Measurements from ENCODE around the gene KRTAP10-4.

DNA sequence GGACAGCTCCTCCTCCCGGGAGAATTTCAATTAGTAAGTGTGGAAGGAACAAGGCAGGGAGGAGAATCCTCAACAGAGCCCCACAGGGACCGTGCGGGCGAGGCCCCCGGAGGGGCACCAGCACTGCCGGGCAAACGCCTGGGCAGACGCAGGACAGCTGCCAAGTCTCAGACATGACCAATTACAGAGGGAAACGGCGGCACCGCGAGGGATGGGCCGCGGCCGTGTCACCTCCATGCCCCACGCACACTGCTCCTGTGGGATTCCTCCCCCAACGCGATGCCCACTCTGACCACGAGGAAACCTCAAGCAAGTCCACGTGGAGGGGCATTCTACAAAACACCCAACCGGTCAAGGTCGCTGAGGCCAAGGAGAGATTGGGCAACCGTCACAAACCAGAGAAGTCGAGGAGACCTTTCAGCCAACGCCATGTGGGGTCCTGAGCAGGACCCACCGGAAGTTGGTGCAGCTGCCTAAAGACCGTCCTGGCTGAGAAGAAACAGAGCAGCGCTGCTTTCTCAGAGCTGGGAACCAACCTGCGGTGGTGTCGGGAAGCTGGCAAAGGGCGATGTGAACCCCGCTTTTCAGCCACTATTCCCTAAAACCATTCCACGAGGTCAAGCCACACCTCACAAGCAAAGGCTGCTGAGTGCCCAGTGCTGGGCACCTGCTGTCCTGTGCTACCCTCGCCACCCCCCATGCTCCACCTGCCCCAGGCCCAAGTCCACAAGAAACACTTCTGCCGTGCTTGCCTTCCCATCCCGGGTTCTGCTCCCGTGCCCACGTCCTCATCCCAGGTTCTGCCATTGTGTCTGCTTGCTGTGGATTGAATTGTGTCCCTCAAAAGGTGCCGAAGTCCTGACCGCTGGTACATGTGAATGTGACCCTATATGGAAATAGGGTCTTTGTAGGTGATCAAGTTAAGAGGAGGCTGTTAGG, 1.4 kb upstream of the KRTAP10-4 start:
- TF ChIP-seq, protein P1, sequence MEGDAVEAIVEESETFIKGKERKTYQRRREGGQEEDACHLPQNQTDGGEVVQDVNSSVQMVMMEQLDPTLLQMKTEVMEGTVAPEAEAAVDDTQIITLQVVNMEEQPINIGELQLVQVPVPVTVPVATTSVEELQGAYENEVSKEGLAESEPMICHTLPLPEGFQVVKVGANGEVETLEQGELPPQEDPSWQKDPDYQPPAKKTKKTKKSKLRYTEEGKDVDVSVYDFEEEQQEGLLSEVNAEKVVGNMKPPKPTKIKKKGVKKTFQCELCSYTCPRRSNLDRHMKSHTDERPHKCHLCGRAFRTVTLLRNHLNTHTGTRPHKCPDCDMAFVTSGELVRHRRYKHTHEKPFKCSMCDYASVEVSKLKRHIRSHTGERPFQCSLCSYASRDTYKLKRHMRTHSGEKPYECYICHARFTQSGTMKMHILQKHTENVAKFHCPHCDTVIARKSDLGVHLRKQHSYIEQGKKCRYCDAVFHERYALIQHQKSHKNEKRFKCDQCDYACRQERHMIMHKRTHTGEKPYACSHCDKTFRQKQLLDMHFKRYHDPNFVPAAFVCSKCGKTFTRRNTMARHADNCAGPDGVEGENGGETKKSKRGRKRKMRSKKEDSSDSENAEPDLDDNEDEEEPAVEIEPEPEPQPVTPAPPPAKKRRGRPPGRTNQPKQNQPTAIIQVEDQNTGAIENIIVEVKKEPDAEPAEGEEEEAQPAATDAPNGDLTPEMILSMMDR (IDR thresholded peaks at IDR 0.05): no peak
- TF ChIP-seq POLR2A (IDR thresholded peaks at IDR 0.05): no peak
